NCI-H226 (cell line): ENCODE results near the gene SGMS1.
"Not testable (repeated sequence)": the region's sequence is repeated elsewhere in the genome, so short reads cannot be mapped to it uniquely, and the experiment has no call there.

Source experiments
- DNase-seq: peaks from one replicate; pipeline ENCODE4 v3.0.0-alpha.2; 2015

Gene SGMS1

GRCh38 chr10:50286996-50287803 lies 336.6 kb downstream of the SGMS1 start:
- DNase-seq = no peak

GRCh38 chr10:50286517-50286916 lies 337.2 kb downstream of the SGMS1 start:
- no peak for DNase-seq

GRCh38 chr10:50281967-50282522 lies 341.7 kb downstream of the SGMS1 start:
- DNase-seq = no peak

GRCh38 chr10:50281210-50281966 lies 342.4 kb downstream of the SGMS1 start:
- no peak for DNase-seq

- DNase-seq = no peak
Measured at GRCh38 chr10:50280049-50280841, 343.5 kb downstream of the SGMS1 start.

GRCh38 chr10:50279489-50279888 lies 344.3 kb downstream of the SGMS1 start:
- DNase-seq = peak; percentile 27

GRCh38 chr10:50275650-50276235 lies 348.0 kb downstream of the SGMS1 start:
- DNase-seq = no peak

GRCh38 chr10:50272531-50272930 lies 351.2 kb downstream of the SGMS1 start:
- no peak for DNase-seq

GRCh38 chr10:50271564-50272250 lies 352.0 kb downstream of the SGMS1 start:
- no peak for DNase-seq

GRCh38 chr10:50267877-50268276 lies 355.9 kb downstream of the SGMS1 start:
- not testable (repeated sequence) for DNase-seq

GRCh38 chr10:50262625-50263024 lies 361.1 kb downstream of the SGMS1 start:
- not testable (repeated sequence) for DNase-seq

- no peak for DNase-seq
Measured at GRCh38 chr10:50260791-50261281, 362.9 kb downstream of the SGMS1 start.
